Adipose tissue (tissue), 3 donors: Measurements from ENCODE around the gene NBAS. TPM values are rescaled to one million over a fixed set of nuclear protein-coding genes. Genes with fewer than 3 reads are reported as not detected.
"Not testable (repeated sequence)": the region's sequence is repeated elsewhere in the genome, so short reads cannot be mapped to it uniquely, and the experiment has no call there.

Experiments used
- H3K27ac ChIP-seq: one replicate; pipeline ENCODE4 v1.5.1; 2013; ENCODE audit warnings: low read depth, low read length
- WGBS, 3 donors: extraction: QIAGEN DNeasy Blood & Tissue Kit; methylation state at CpG; one replicate each; pipeline ENCODE4 v1.1.7; 2013; 5-methylcytosine and 5-hydroxymethylcytosine counted together
- polyA plus RNA-seq, 3 donors: library from polyadenylated mRNA; stranded (reverse); fragments of 200-250 nt; gene quantifications; one replicate each; pipeline ENCODE4 v1.2.3, GENCODE V29; 2013
- donor health status: healthy with polysubstance abuse.
- donor health status: Bipolar disorder and iron deficiency.
- donor health status: healthy.

NBAS gene
- polyA plus RNA-seq, 3 donors = 12.7 to 19.8 (median 16.7) TPM

GRCh38 chr2:15242936-15243461, 318.1 kb downstream of the NBAS start:
- WGBS, 3 donors = 81 to 85% (median 83%) methylated on average over 3 of the region's 3 CpGs
- no peak overlapping the region for H3K27ac ChIP-seq

DNA sequence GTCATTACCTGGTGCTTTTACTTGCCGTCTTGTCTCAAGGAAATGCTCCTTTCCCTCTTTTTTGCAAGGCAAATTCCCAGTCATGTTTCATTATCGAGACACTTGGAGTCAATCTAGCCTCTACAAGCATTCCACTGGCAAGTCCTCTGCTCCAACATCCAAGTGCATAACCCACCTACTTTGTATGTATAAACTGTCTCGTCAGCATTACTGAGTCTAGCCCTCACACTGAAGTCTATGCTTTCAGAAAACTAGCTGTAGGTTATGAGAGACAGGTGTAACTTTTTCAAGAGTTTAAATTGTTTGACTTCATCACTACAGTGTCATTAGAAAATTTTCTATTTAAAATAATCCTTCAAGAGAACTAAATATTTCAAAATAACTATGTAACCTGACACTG, 319.2 kb downstream of the NBAS start:
- WGBS, 3 donors = 86 to 93% (median 91%) methylated on average over 3 of the region's 3 CpGs
- H3K27ac ChIP-seq = no peak overlapping the region

DNA sequence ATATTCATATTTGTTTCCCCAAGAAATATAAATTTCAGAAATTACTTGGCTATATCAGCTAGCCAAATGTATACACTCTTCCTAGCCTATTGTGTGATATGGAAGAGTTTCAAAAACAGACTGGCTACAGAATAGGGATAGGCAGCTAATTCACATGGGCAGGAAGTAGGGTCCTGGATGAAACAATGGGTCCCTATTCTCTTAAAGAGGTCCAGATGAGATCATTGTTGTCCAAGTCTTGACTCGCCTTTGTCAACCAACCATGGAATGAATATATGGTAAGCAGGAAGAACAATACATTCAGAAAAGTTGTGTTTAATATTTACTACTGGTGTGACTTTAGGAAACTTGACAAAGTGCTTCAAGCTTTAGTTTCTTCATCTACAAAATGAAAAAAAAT, 319.9 kb downstream of the NBAS start:
- 82 to 92% (median 90%) methylated on average over 1 of the region's 1 CpG for WGBS, 3 donors

GRCh38 chr2:15238028-15238427, 323.1 kb downstream of the NBAS start:
- WGBS, 3 donors = 72 to 91% (median 73%) methylated on average over 5 of the region's 5 CpGs
- H3K27ac ChIP-seq = no peak overlapping the region

More for the DNA sequence above, 319.9 kb downstream of the NBAS start:
- H3K27ac ChIP-seq = no peak overlapping the region

DNA sequence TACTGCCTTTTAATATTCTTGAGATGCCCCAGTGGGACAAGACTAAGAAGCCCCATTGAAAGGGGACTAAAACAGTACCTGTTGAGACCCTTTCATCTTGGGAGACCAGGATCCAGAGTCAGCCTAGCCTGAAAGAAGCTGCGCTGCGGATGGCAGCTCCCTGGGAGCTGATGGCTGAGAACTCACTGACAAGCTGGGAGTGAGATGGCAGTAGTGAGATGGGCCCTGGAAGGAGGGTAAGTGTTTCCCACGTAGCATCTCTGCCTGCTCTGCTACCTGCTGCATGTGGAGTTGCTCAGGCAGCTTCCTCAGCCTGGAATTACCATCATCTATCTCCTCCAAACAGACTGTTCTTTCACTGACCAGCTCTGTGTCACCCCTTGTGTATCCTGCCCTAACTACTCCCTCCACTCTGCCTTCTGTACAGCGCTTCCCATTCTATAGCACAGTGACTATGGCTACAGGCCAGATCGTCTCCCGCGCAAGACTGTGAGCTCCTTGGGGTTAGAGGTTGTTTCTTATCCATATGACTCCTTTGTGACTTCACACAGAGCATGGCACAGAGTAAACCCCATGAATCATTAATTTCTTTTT, 330.4 kb downstream of the NBAS start:
- 87 to 98% (median 94%) methylated on average over 7 of the region's 7 CpGs for WGBS, 3 donors
- no peak overlapping the region for H3K27ac ChIP-seq

DNA sequence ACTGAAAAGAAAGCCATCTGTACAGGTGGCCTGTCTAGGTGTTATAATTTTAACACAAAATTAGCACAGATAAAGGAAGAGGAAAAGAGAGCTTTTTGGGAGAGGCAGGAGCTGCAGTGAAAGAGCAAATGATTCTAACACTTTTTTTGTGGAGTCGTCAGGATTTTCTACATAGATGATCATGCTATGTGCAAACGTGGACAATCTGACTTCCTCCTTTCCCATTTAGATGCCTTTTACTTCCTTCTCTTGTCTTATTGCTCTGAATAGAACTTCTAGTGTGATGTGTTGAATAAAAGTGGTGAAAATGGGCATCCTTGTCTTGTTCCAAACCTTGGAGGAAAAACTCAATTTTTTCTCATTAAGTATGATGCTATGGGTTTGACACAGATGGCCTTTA, 334.5 kb downstream of the NBAS start:
- no peak overlapping the region for H3K27ac ChIP-seq
- 39 to 92% (median 68%) methylated on average over 2 of the region's 2 CpGs for WGBS, 3 donors

DNA sequence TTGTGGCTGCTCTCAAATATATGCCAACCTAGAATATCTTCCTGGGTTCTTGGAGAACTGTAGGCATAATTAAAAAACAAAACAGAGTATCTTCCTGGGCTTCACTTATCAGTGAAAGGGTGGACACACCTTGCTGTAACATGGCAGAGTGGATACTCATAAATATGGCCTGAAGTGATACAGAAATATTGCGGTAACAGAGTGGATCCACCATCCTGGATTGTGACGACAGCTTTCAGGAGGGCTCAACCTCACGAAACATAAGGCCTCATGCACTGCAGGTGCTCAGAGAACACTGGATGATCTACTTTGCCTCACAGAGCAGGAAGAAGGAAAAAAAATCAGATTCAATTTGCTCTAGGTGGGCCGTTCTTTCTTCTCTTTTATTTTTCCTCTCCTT, 336.0 kb downstream of the NBAS start:
- WGBS, 3 donors = 95 to 97% (median 97%) methylated on average over 4 of the region's 4 CpGs
- no peak overlapping the region for H3K27ac ChIP-seq

DNA sequence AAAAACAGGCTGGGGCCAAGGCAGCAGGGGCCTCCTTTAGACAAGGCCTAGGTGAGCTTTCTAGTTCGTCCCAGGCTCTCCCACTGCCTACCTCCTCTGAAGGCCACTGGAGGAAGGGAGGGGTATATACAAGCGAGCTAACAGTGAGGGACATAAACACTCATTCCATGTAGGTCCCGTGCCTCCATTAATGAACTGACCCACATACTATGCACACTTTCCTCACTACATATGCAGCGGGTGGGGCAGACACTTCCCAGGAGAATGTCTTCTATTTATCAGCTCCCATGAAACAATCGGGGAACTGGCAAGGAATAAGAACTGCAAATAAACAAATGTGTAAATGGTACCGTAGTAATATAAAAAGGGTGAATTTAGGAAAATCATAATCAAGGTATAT, 336.5 kb downstream of the NBAS start:
- 93 to 97% (median 94%) methylated on average over 6 of the region's 6 CpGs for WGBS, 3 donors

GRCh38 chr2:15223887-15224286, 337.2 kb downstream of the NBAS start:
- 57 to 87% (median 58%) methylated on average over 3 of the region's 3 CpGs for WGBS, 3 donors
- no peak overlapping the region for H3K27ac ChIP-seq

More for the DNA sequence above, 336.5 kb downstream of the NBAS start:
- no peak overlapping the region for H3K27ac ChIP-seq

- H3K27ac ChIP-seq = no peak overlapping the region
- 85 to 90% (median 85%) methylated on average over 3 of the region's 3 CpGs for WGBS, 3 donors
Measured at GRCh38 chr2:15222856-15223255, 338.3 kb downstream of the NBAS start.

- H3K27ac ChIP-seq = no peak overlapping the region
Measured at GRCh38 chr2:15220603-15221002, 340.5 kb downstream of the NBAS start.

GRCh38 chr2:15218423-15219086, 342.6 kb downstream of the NBAS start:
- 97 to 98% (median 98%) methylated on average over 17 of the region's 17 CpGs for WGBS, 3 donors
- no peak overlapping the region for H3K27ac ChIP-seq

- H3K27ac ChIP-seq = no peak overlapping the region
- WGBS, 3 donors = 94 to 96% (median 95%) methylated on average over 6 of the region's 6 CpGs
Measured at GRCh38 chr2:15212249-15212648, 348.9 kb downstream of the NBAS start.

- H3K27ac ChIP-seq = not testable (repeated sequence)
- 98 to 100% (median 98%) methylated on average over 1 of the region's 1 CpG for WGBS, 3 donors
Measured at GRCh38 chr2:15210542-15210941, 350.6 kb downstream of the NBAS start.

DNA sequence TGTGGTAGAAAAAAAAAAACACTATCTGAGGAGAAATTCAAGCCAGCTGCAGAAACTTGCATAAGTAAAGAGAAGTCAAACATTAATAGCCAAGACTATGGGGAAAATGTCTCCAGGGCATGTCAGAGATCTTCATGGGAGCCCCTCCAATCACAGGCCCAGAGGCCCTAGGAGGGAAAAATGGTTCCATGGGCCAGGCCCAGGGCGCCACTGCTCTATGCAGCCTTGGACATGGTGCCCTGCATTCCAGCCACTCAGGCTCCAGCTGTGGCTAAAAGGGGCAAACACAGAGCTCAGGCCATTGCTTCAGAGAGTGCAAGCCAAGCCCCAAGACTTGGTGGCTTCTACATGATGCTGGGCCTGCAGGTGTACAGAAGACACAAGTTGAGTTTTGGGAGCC, 354.7 kb downstream of the NBAS start:
- WGBS, 3 donors = 100% methylated on average over 1 of the region's 1 CpG
- H3K27ac ChIP-seq = no peak overlapping the region

DNA sequence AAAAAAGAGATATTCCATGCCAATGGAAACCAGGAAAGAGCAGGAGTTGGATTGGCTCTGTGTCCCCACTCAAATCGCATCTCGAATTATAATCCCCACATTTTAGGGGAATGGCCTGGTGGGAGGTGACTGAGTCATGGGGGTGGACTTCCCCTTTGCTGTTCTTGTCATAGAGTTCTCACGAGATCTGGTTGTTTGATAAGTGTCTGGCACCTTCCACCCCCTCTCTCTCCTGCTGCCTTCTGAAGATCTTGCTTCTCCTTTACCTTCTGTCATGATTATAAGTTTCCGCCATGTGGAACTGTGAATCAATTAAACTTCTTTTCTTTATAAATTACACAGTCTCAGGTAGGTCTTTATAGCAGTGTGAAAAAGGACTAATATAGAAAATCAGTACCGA, 355.6 kb downstream of the NBAS start:
- WGBS, 3 donors = 89 to 90% (median 90%) methylated on average over 5 of the region's 5 CpGs
- H3K27ac ChIP-seq = no peak overlapping the region

DNA sequence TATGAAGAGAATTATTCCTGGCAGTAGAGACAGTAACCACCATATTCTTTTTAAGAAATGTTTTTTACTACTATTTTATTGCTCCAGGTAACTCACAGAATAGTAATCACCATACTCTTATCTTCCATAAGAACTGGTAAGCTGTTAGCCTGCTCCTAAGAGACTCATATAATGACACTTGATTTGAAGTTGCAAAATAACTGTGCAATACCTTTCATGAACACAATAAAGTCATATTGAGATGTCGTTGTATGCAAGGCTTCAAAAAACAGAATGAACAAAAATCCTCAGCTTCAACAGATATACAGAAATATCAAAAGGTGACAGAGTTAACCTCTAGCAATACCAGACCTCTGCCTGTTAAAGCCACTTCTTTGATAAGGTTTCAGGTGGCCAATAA, 360.1 kb downstream of the NBAS start:
- WGBS, 3 donors = 80 to 89% (median 88%) methylated on average over 1 of the region's 1 CpG
- no peak overlapping the region for H3K27ac ChIP-seq

DNA sequence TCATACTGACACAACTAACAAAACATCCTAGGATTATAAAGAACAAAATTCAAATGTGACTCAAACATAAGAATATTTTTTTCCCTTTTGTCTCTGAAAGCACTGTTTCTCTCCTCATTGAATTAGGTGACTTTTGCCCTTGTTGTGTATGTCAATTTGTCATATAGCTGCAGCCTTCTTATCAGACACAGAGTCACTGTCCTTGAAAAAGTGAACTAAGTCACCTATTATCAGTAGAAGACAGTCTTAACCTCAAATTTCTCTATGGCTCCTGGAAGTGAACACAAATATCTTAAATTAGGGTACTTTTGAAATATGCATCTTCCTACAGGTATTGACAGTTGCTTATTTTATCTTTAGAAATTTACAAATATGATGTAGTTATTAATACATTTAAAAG, 360.6 kb downstream of the NBAS start:
- H3K27ac ChIP-seq = no peak overlapping the region

DNA sequence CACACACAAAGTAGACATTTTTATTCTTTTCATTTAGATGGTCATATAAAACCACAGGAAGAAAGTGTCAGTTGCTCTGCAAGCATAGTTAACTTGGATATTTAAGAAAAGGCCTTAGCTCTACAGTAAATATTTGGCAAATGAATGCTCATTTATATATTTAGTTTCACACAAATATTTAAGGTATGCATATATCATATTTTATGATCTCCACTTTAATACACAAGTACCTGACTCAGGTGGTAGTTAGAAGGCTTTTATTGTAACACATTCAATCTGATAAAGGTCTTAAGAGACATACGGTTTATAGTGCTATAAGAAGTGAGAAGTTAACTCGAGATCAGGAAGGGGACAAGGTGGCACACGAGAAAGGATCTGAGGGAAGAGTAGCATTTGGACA, 363.1 kb downstream of the NBAS start:
- no peak overlapping the region for H3K27ac ChIP-seq
- WGBS, 3 donors = 85 to 89% (median 86%) methylated on average over 3 of the region's 3 CpGs

- WGBS, 3 donors = 91 to 98% (median 94%) methylated on average over 4 of the region's 4 CpGs
- H3K27ac ChIP-seq = no peak overlapping the region
Measured at GRCh38 chr2:15195813-15196212, 365.3 kb downstream of the NBAS start.
